Skin of body (tissue), 2 donors: Measurements from ENCODE around the gene ADAM20. TPM values are rescaled to one million over a fixed set of nuclear protein-coding genes. Genes with fewer than 3 reads are reported as not detected.
"Not testable (repeated sequence)": the region's sequence is repeated elsewhere in the genome, so short reads cannot be mapped to it uniquely, and the experiment has no call there.

Source experiments
- DNase-seq: peaks from one replicate; lab custom pipeline; 2025; lab: John Stamatoyannopoulos, UW
- total RNA-seq: library from RNA; depleted of rRNA; stranded (reverse); fragments of >200 nt; gene quantifications from one replicate; pipeline ENCODE4 v1.2.3, GENCODE V29; 2014

The ADAM20 gene
- total RNA-seq: 2.8 TPM

DNA sequence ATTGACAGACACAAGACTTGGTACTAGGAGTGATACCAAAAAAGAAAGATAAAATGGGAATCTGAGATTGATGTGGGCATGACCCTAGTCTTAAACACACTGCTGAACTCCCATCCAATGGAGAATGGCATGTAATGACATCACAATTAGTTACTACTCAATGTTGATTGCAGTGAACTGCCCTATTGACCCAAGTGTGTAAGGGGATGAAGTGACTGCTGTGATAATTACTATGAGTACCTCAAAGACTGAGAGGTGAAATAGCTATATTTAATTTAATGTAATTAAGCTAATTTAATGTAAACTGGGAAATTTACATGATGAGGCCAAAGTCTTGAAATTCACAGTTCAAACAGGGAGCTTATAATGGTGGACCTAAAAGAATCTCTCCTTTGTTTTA lies at the start of gene ADAM20:
Gene ADAM20, minus strand, starts transcription at position 101 of the 400 bp plus-strand sequence. CDS start 10,247 bp downstream, outside the sequence.
- no peak for DNase-seq

- no peak for DNase-seq
Measured at GRCh38 chr14:70576891-70577290, 42.1 kb upstream of the ADAM20 start.

- no peak for DNase-seq
Measured at GRCh38 chr14:70573050-70573449, 38.2 kb upstream of the ADAM20 start.

GRCh38 chr14:70571139-70571538 lies 36.3 kb upstream of the ADAM20 start:
- DNase-seq: no peak

DNA sequence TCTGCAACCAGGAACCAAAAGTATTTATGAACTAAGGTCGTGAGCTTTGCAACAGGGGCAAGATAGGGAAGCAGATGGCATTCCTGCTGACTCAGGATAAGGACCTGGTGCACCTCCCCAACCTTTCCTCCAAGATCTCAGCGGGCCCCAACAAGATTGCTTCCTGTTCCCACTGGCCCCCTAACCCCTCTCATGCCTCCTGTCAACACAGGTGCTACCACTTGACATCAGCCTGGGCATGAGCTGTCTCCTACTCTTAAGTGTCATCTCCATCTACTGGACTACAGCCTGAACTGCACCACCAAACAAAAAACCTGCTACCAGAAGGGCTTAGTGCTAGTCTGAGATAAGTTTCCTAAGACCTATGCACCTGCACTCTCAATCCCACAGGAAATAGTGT lies 33.0 kb upstream of the ADAM20 start:
- no peak for DNase-seq

GRCh38 chr14:70563869-70564268 lies 29.1 kb upstream of the ADAM20 start:
- DNase-seq: no peak

- no peak for DNase-seq
Measured at GRCh38 chr14:70563417-70563816, 28.6 kb upstream of the ADAM20 start.

GRCh38 chr14:70558356-70558755 lies 23.6 kb upstream of the ADAM20 start:
- no peak for DNase-seq

- DNase-seq: no peak
Measured at GRCh38 chr14:70555890-70556289, 21.1 kb upstream of the ADAM20 start.

- no peak for DNase-seq
Measured at GRCh38 chr14:70538087-70538486, 3.3 kb upstream of the ADAM20 start.

DNA sequence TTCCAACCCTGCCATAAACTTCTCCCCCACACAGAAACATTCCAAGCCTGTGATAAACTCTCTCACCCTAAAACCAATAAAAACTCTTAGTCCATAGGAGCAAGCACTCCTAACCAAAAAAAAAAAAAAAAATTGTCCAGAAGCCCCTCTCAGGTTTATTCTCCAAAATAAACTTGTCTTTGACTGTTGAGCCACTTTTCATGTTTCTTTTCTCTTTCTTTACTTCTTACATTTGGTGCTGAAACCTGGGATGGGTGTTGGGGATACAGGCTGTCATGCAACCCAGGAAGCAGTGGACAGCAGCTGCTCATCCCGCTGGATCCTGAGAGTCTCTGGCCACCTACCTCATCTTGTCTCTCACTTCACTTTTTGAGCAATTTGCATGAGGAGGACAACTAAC lies 2.0 kb upstream of the ADAM20 start:
- no peak for DNase-seq

GRCh38 chr14:70530417-70530816 lies 4.4 kb downstream of the ADAM20 start:
- no peak for DNase-seq

DNA sequence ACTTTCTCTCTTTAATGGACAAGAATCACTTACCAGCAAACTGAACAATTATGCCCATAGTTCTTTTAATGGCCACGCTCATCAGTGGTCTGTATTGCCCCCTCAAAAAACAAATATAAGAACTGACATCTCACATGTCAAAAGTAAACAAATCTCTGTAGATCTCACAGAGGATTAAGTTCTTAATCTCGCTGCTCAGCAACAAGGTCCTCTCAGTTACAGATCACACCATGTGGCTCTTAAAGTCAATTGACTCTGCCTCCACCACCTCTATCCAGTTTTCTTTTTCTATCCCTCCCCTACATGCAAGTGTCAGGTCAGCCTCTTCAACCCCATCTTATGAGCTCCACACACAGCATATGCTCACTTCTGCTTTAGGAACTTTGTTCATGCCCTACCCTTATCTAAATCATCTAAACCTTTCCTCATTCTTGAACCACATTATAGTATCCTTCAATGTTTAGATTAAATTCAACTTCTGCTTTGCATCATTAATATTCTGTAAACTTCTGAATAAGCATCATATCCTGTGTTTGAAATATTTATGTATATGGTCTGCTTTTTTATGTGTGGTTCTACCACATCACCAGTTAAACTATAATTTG lies 7.2 kb downstream of the ADAM20 start:
- DNase-seq: no peak

DNA sequence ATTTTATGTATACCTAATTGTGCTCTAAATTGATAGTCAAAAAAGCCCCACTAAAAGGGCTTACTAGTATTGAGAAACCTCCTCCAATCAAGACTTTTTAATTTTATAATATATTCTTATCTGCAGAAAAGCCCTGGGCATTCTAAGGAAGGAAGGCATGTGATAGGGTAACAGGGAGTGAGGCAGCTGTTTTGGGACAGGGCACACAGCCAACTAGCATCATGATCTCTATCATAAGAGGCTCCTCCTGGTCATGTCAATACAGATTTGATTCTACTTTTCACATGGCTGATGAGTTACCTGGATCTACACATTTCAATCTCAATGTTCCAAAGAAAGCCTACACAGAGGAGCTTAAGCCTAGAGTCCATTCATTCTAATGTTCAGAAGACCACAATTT lies 9.1 kb downstream of the ADAM20 start:
- no peak for DNase-seq

GRCh38 chr14:70515811-70516210 lies 19.0 kb downstream of the ADAM20 start:
- no peak for DNase-seq

GRCh38 chr14:70514168-70515069 lies 20.4 kb downstream of the ADAM20 start:
- DNase-seq: no peak

DNA sequence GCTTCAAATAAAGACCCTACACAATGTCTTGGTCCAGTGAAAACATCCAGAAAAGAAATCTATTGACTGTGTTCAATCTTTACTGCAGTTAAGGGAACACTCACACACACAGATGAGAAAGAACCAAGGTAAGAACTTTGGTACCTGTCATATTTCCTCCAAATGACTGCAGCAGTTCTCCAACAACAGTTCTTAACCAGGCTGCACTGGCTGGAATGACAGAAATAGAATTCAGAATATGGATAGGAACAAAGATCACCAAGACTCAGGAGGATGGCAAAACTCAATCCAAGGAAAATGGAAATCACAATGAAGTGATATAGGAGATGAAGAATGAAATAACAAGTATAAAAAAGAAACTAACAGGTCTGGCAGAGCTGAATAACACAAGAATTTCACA lies 36.6 kb downstream of the ADAM20 start:
- no peak for DNase-seq

DNA sequence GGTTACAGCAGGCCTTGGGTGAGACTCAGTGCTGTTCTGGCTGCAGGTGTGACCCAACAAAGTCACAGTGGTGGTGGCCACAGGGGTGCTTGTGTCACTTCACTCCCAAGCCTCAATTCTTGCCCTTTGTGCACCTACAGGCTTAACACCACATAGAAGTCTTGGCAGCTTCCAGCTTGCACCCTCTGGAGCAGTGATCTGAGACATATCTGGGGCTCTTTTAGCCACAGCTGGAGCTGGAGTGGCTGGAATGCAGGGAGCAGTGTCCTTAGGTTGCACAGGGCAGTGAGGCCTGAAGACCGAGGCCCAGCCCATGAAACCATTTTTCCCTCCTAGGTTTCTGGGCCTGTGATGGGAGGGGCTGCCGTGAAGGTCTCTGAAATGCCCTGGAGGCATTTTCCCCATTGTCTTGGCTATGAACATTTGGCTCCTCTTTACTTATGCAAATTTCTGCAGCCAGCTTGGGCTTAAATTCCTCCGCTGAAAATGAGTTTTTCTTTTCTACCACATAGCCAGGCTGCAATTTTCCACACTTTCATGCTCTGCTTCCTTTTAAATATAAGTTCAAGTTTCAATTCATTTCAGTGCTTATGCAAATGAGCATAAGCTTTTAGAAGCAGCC lies 45.1 kb downstream of the ADAM20 start:
- no peak for DNase-seq

DNA sequence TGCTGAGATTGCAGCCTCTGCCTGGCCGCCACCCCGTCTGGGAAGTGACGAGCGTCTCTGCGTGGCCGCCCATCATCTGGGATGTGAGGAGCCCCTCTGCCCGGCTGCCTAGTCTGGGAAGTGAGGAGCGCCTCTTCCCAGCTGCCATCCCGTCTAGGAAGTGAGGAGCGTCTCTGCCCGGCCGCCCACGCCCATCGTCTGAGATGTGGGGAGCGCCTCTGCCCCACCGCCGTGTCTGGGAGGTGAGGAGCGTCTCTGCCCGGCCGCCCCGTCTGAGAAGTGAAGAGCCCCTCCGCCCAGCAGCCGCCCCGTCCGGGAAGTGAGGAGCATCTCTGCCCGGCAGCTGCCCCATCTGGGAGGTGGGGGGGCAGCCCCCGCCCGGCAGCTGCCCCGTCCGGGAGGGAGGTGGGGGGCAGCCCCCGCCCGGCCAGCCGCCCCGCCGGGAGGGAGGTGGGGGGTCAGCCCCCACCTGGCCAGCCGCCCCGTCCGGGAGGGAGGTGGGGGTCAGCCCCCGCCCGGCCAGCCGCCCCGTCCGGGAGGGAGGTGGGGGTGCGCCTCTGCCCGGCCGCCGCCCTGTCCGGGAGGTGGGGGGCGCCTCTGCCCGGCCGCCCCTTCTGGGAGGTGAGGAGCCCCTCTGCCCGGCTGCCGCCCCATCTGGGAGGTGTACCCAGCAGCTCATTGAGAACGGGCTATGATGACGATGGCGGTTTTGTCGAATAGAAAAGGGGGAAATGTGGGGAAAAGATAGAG lies 57.3 kb downstream of the ADAM20 start:
- not testable (repeated sequence) for DNase-seq

DNA sequence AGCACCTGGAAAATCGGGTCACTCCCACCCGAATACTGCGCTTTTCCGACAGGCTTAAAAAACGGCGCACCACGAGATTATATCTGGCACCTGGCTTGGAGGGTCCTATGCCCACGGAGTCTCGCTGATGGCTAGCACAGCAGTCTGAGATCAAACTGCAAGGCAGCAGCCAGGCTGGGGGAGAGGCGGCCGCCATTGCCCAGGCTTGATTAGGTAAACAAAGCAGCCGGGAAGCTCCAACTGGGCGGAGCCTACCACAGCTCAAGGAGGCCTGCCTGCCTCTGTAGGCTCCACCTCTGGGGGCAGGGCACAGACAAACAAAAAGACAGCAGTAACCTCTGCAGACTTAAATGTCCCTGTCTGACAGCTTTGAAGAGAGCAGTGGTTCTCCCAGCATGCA lies 59.3 kb downstream of the ADAM20 start:
- DNase-seq: not testable (repeated sequence)

DNA sequence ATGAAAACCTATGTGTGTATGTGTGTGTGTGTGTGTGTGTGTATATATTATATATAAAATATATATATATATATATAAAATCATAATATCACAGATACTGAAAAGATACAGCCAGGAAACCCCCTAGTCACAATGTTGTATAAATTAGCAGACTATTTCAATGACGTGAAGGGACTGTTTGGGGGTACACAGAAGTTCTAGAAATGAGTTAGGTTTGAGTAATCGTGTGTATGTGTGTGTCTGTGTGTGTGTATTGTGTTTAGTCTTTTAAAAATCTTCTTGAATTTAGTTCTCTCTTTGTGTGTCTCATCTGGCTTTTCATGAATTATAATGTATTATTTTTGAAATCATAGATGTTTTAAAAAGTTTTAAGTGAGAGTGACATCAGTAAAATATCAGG lies 61.0 kb downstream of the ADAM20 start:
- no peak for DNase-seq
